ENCODE data around the gene CORO1C. TPM values are rescaled to one million over a fixed set of nuclear protein-coding genes. Genes with fewer than 3 reads are reported as not detected.
"Not testable (repeated sequence)": the region's sequence is repeated elsewhere in the genome, so short reads cannot be mapped to it uniquely, and the experiment has no call there.

Gene CORO1C
- total RNA-seq, 1 donor from 2014 or later: 391 TPM

DNA sequence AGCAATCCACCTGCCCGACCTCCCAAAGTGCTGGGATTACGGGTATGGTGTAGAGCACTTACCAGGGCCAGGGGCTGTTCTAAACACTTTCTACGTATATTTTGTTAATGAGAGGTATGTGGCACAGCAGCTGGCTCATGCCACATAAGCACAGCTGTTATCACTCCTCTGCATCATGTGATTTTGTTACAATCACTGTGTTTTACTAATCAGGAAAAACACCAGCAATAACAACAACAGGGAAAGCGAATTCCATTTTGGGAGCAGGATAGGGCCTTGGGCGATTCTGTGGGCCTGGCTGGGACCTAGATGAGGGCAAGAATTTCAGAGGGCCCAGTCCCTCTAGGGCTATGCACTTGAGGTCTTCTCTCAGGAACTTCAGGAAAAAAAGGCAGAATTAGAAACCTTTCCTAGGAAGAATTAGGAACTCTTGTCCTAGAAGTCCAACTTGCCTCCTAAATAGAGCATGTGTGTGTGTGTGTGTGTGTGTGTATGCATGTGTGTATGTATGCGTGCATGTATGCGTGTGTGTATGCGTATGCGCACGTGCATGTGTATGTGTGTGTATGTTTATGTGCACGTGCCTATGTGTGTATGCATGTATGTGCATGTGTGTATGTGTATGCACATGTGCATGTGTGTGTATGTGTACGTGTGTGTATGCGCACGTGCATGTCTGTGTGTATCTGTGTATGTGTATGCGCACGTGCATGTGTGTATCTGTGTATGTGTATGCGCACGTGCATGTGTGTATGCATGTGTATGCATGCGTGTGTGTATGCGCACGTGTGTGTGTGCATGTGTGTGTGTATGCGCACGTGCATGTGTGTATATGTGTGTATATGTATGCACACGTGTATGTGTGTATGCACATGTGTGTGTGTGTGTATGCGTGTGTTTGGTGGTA lies 41.8 kb upstream of the CORO1C start:
- Mint-ChIP-seq H3K9me3 (ENCODE audit: unreplicated experiment) (no peaks in the 10 kb centered on the region), H3K36me3 (ENCODE audit: low read depth, unreplicated experiment) (no peaks in the 10 kb centered on the region), H3K27ac (ENCODE audit: unreplicated experiment) (no peak overlapping the region), H3K27me3 (ENCODE audit: low read depth, unreplicated experiment) (peaks cover 12% of the 10 kb centered on the region), H3K4me3 (ENCODE audit: unreplicated experiment) (no peak overlapping the region), H3K4me1 (ENCODE audit: low read depth, unreplicated experiment) (peaks cover 1% of the 10 kb centered on the region)
- no peak overlapping the region for H2AFZ ChIP-seq (ENCODE audit: low read depth, low read length)
- H3K79me2 ChIP-seq (ENCODE audit: insufficient read depth, low read length): no peaks in the 10 kb centered on the region
- H4K20me1 ChIP-seq (ENCODE audit: insufficient read depth, low read length): peaks cover 2% of the 10 kb centered on the region
- TF ChIP-seq, protein P1, sequence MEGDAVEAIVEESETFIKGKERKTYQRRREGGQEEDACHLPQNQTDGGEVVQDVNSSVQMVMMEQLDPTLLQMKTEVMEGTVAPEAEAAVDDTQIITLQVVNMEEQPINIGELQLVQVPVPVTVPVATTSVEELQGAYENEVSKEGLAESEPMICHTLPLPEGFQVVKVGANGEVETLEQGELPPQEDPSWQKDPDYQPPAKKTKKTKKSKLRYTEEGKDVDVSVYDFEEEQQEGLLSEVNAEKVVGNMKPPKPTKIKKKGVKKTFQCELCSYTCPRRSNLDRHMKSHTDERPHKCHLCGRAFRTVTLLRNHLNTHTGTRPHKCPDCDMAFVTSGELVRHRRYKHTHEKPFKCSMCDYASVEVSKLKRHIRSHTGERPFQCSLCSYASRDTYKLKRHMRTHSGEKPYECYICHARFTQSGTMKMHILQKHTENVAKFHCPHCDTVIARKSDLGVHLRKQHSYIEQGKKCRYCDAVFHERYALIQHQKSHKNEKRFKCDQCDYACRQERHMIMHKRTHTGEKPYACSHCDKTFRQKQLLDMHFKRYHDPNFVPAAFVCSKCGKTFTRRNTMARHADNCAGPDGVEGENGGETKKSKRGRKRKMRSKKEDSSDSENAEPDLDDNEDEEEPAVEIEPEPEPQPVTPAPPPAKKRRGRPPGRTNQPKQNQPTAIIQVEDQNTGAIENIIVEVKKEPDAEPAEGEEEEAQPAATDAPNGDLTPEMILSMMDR (IDR thresholded peaks at IDR 0.05; ENCODE audit: insufficient read depth, low read depth, low read length): no peak
- TF ChIP-seq EZH2 (IDR thresholded peaks at IDR 0.05; ENCODE audit: insufficient read depth, low read length): no peak
- FAIRE-seq (no peak), DNase-seq (ENCODE audit: low read depth) (no peak)
- no peak overlapping the region for H3K4me2 ChIP-seq (ENCODE audit: low read length)
- H3K36me3 ChIP-seq (ENCODE audit: insufficient read depth, low read length): no peaks in the 10 kb centered on the region
- no peaks in the 10 kb centered on the region for H3K9me3 ChIP-seq (ENCODE audit: insufficient read depth, low read depth, low read length)
- H3K27me3 ChIP-seq (ENCODE audit: insufficient read depth, low read length): no peaks in the 10 kb centered on the region
- no peak overlapping the region for H3K9ac ChIP-seq (ENCODE audit: low read length)
- H3K4me1 ChIP-seq (ENCODE audit: insufficient read depth, low read length): peaks cover 7% of the 10 kb centered on the region
- H3K27ac ChIP-seq (ENCODE audit: low read depth, low read length): no peak overlapping the region
- no peak overlapping the region for H3K4me3 ChIP-seq (ENCODE audit: insufficient read depth, low read depth, low read length)

DNA sequence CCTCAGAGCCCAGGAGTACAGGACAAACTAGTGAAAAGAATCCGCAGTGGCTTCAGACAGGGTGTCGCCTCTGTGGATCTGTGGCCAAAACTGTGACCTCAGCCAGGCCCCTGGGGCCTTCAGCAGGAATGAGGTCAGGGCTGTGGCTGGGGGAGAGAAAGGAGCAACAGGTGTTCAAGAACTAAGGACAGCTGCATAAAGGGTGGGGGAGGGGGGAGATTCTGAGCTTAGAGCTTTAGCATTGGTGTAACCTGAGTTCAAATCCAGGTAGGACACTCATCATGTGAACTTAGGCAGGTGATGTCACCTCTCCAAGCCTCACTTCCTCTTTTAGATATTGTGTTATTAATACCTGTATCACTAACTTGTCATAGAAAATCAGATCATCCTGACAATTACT lies 40.9 kb upstream of the CORO1C start:
- H3K4me1 ChIP-seq (ENCODE audit: insufficient read depth, low read length): peaks cover 7% of the 10 kb centered on the region
- Mint-ChIP-seq H3K36me3 (ENCODE audit: low read depth, unreplicated experiment) (no peaks in the 10 kb centered on the region), H3K27ac (ENCODE audit: unreplicated experiment) (no peak overlapping the region), H3K4me1 (ENCODE audit: low read depth, unreplicated experiment) (peaks cover 1% of the 10 kb centered on the region), H3K4me3 (ENCODE audit: unreplicated experiment) (peak overlapping the region; percentile 29), H3K9me3 (ENCODE audit: unreplicated experiment) (no peaks in the 10 kb centered on the region), H3K27me3 (ENCODE audit: low read depth, unreplicated experiment) (peaks cover 20% of the 10 kb centered on the region)
- no peak overlapping the region for H3K4me2 ChIP-seq (ENCODE audit: low read length)
- TF ChIP-seq EZH2 (IDR thresholded peaks at IDR 0.05; ENCODE audit: insufficient read depth, low read length): no peak
- TF ChIP-seq, protein P1 (IDR thresholded peaks at IDR 0.05; ENCODE audit: insufficient read depth, low read depth, low read length): no peak
- no peaks in the 10 kb centered on the region for H3K79me2 ChIP-seq (ENCODE audit: insufficient read depth, low read length)
- no peaks in the 10 kb centered on the region for H3K9me3 ChIP-seq (ENCODE audit: insufficient read depth, low read depth, low read length)
- H3K9ac ChIP-seq (ENCODE audit: low read length): no peak overlapping the region
- H3K27me3 ChIP-seq (ENCODE audit: insufficient read depth, low read length): no peaks in the 10 kb centered on the region
- H3K4me3 ChIP-seq (ENCODE audit: insufficient read depth, low read depth, low read length): no peak overlapping the region
- no peaks in the 10 kb centered on the region for H3K36me3 ChIP-seq (ENCODE audit: insufficient read depth, low read length)
- no peak overlapping the region for H3K27ac ChIP-seq (ENCODE audit: low read depth, low read length)
- no peak overlapping the region for H2AFZ ChIP-seq (ENCODE audit: low read depth, low read length)
- H4K20me1 ChIP-seq (ENCODE audit: insufficient read depth, low read length): no peaks in the 10 kb centered on the region
- DNase-seq (ENCODE audit: low read depth) (no peak), FAIRE-seq (no peak)

DNA sequence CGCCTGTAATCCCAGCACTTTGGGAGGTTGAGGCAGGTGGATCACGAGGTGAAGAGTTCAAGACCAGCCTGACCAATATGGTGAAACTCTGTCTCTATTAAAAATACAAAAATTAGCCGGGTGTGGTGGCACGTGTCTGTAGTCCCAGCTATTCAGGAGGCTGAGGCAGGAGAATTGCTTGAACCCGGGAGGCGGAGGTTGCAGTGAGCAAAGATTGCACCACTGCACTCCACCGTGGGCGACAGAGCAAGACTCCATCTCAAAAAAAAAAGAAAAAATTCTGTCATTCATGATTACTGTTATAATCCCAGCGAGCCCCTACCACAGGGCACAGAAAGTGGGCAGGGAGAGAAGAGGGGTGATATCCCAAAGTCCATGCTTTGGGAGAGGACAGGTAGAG lies 40.5 kb upstream of the CORO1C start:
- DNase-seq (ENCODE audit: low read depth); H3K9me3 Mint-ChIP-seq (ENCODE audit: unreplicated experiment); H3K79me2 ChIP-seq (ENCODE audit: insufficient read depth, low read length); H3K27ac ChIP-seq (ENCODE audit: low read depth, low read length); H3K4me3 ChIP-seq (ENCODE audit: insufficient read depth, low read depth, low read length); H3K36me3 Mint-ChIP-seq (ENCODE audit: low read depth, unreplicated experiment); H3K9ac ChIP-seq (ENCODE audit: low read length); H4K20me1 ChIP-seq (ENCODE audit: insufficient read depth, low read length); H3K4me1 ChIP-seq (ENCODE audit: insufficient read depth, low read length); FAIRE-seq; H3K36me3 ChIP-seq (ENCODE audit: insufficient read depth, low read length); H3K4me2 ChIP-seq (ENCODE audit: low read length); H3K27me3 ChIP-seq (ENCODE audit: insufficient read depth, low read length); H3K9me3 ChIP-seq (ENCODE audit: insufficient read depth, low read depth, low read length); H3K4me1 Mint-ChIP-seq (ENCODE audit: low read depth, unreplicated experiment); H2AFZ ChIP-seq (ENCODE audit: low read depth, low read length): not testable (repeated sequence)
- Mint-ChIP-seq H3K27me3 (ENCODE audit: low read depth, unreplicated experiment) (peaks cover 20% of the 10 kb centered on the region), H3K4me3 (ENCODE audit: unreplicated experiment) (peak overlapping the region; percentile 29), H3K27ac (ENCODE audit: unreplicated experiment) (peak overlapping the region; percentile 34)

Data from astrocyte (in vitro differentiated cells and primary cell).